ENCODE results near the gene UBQLN4.

DNA sequence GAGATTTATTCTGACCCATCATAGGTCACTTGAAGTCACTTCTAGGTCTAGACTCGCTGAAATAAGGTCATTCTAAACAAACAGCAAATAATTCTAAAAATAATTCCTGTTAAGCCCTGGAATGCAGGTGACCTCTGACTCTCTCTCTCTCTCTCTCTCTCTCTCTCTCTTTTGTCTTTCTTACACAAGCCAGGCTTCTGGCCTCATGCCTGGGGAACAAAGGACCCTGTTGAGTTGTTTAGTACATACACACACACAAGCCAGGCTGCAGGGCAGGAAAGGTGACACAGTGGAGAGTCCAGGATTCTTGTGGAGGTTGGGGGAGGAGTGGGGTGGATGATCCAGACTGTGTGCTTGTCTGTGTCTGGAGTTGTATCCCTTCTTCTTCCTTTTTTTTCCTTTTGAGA, 32.7 kb upstream of the UBQLN4 start:
- TF ChIP-seq, protein P1, sequence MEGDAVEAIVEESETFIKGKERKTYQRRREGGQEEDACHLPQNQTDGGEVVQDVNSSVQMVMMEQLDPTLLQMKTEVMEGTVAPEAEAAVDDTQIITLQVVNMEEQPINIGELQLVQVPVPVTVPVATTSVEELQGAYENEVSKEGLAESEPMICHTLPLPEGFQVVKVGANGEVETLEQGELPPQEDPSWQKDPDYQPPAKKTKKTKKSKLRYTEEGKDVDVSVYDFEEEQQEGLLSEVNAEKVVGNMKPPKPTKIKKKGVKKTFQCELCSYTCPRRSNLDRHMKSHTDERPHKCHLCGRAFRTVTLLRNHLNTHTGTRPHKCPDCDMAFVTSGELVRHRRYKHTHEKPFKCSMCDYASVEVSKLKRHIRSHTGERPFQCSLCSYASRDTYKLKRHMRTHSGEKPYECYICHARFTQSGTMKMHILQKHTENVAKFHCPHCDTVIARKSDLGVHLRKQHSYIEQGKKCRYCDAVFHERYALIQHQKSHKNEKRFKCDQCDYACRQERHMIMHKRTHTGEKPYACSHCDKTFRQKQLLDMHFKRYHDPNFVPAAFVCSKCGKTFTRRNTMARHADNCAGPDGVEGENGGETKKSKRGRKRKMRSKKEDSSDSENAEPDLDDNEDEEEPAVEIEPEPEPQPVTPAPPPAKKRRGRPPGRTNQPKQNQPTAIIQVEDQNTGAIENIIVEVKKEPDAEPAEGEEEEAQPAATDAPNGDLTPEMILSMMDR (conservative IDR thresholded peaks at IDR 0.05; ENCODE audit: low read length), result no peak
- no peak for TF ChIP-seq EZH2phosphoT487 (IDR thresholded peaks at IDR 0.05; ENCODE audit: borderline replicate concordance, low read depth, low read length)
